Testis (tissue), 3 donors: ENCODE measurements around the gene GALNT18. TPM values are rescaled to one million over a fixed set of nuclear protein-coding genes. Genes with fewer than 3 reads are reported as not detected.

ENCODE experiments used
- DNase-seq: peaks from one replicate; pipeline ENCODE4 v3.0.0-alpha.2; 2019
- H3K27ac ChIP-seq, 2 donors: fragments of 200-600 bp; sonication (generic); one replicate each; pipeline ENCODE4 v1.5.1; 2019
- H3K27me3 ChIP-seq: fragments of 200-600 bp; sonication (generic); one replicate; pipeline ENCODE4 v1.5.1; 2019
- H3K36me3 ChIP-seq: fragments of 200-600 bp; sonication (generic); one replicate; pipeline ENCODE4 v1.5.1; 2017; ENCODE audit warnings: low read depth; ENCODE audit errors: missing control alignments
- H3K4me1 ChIP-seq: fragments of 200-600 bp; sonication (generic); one replicate; pipeline ENCODE4 v1.5.1; 2019
- H3K4me3 ChIP-seq, 2 donors: fragments of 200-600 bp; sonication (generic); one replicate each; pipeline ENCODE4 v1.5.1; 2017 to 2019
- H3K9me3 ChIP-seq: fragments of 200-600 bp; sonication (generic); one replicate; pipeline ENCODE4 v1.5.1; 2017
- POLR2A ChIP-seq: fragments of 450-650 bp; IDR thresholded peaks from one replicate; pipeline ENCODE4 v1.6.1; 2017; ENCODE audit warnings: antibody characterized with exemption, mild to moderate bottlenecking, moderate library complexity
- WGBS, 2 donors: methylation state at CpG; one replicate each; pipeline ENCODE4 v1.1.5; 2018; 5-methylcytosine and 5-hydroxymethylcytosine counted together
- intact Hi-C: fragments of 100-400 bp; cut with DNase I; formaldehyde crosslinking; loops from one replicate; pipeline ENCODE4 v1.15.1; 2023; ENCODE audit warnings: low total_unique reads
- polyA plus RNA-seq: library from polyadenylated mRNA; stranded (reverse); fragments of 350-450 nt; fragmentation: Illumina TruSeq; extraction: RNeasy Lipid Tissue Mini Kit (QIAGEN cat#74804); gene quantifications from one replicate; pipeline ENCODE4 v1.2.3, GENCODE V29; 2014; ENCODE audit warnings: low read depth, low replicate concordance; ENCODE audit not compliant: insufficient read depth
- total RNA-seq, 2 donors: library from RNA; depleted of rRNA; stranded (reverse); fragments of >200 nt; gene quantifications; one replicate each; pipeline ENCODE4 v1.2.3, GENCODE V29; 2016
- TF ChIP-seq, protein P1 (sequence below), 3 experiments: fragments of 450-650 bp in 2 of 3; fragments of 200-600 bp in 1 of 3; sonication (generic) in 1 of 3; IDR thresholded peaks; one replicate each; pipeline ENCODE4 v1.5.1; 2016 to 2019; ENCODE audit warnings: antibody characterized with exemption in 3 of 3, mild to moderate bottlenecking in 2 of 3, moderate library complexity in 1 of 3

The GALNT18 gene
- total and polyA plus RNA-seq, 3 donors from 2014 or later, result 39.2 to 106 (median 73.9) TPM

DNA sequence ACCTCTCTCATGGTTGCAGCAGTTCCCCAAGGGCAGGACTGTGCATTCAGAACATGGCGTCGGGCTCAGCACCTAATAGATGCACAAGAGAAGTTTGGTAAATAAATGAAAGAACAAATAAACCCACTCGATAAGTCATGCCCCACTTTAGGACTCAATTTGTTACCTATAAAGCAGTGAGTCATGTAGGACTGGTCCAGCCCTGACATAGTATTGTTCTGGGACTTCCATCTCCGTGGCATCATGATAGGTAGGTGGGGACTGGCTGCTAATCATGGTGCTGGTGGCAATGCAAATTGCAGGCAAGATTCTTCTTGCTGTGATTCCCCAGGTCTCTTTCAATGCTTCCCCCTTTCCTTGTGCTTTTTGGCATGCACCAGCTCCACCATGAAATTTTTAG, 150.6 kb downstream of the GALNT18 start:
- Histone ChIP-seq H3K4me3 (no peak overlapping the region), H3K27me3 (no peaks in the 10 kb centered on the region), H3K36me3 (no peaks in the 10 kb centered on the region), H3K27ac (no peak overlapping the region), H3K4me1 (peaks cover 6% of the 10 kb centered on the region), H3K9me3 (no peaks in the 10 kb centered on the region)
- no peak for TF ChIP-seq POLR2A
- TF ChIP-seq, protein P1, sequence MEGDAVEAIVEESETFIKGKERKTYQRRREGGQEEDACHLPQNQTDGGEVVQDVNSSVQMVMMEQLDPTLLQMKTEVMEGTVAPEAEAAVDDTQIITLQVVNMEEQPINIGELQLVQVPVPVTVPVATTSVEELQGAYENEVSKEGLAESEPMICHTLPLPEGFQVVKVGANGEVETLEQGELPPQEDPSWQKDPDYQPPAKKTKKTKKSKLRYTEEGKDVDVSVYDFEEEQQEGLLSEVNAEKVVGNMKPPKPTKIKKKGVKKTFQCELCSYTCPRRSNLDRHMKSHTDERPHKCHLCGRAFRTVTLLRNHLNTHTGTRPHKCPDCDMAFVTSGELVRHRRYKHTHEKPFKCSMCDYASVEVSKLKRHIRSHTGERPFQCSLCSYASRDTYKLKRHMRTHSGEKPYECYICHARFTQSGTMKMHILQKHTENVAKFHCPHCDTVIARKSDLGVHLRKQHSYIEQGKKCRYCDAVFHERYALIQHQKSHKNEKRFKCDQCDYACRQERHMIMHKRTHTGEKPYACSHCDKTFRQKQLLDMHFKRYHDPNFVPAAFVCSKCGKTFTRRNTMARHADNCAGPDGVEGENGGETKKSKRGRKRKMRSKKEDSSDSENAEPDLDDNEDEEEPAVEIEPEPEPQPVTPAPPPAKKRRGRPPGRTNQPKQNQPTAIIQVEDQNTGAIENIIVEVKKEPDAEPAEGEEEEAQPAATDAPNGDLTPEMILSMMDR (IDR thresholded peaks at IDR 0.05), result no peak
- WGBS, 2 donors, result 70 to 92% methylated on average over 4 of the region's 4 CpGs
- DNase-seq, result no peak
- intact Hi-C loops, result no loop called here

DNA sequence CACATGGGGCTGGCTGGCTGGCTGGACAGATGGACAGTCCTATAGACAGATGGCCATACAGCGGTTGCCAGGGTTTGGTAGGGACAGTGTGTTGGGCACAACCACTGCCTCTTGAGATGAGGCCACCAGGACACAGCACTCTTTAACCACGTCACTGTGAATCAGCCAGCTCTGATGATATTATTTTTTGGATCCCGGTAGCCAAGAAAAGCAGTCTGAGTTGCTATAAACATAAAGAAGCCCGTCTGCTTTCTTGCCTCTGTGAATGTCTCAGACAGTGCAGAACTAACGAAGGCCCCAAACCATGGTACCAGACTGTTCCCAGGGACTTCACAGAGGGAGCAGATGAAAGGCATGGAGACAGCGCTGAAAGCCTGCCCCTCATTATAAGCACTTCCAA, 152.9 kb downstream of the GALNT18 start:
- Histone ChIP-seq H3K4me3 (no peak overlapping the region), H3K27ac (no peak overlapping the region), H3K27me3 (no peaks in the 10 kb centered on the region), H3K36me3 (no peaks in the 10 kb centered on the region), H3K4me1 (peaks cover 6% of the 10 kb centered on the region), H3K9me3 (no peaks in the 10 kb centered on the region)
- no peak for TF ChIP-seq POLR2A
- TF ChIP-seq, protein P1 (IDR thresholded peaks at IDR 0.05), result no peak
- DNase-seq, result no peak
- intact Hi-C loops, result no loop called here
- WGBS, 2 donors, result 66 to 86% methylated on average over 5 to 6 of the region's 6 CpGs

DNA sequence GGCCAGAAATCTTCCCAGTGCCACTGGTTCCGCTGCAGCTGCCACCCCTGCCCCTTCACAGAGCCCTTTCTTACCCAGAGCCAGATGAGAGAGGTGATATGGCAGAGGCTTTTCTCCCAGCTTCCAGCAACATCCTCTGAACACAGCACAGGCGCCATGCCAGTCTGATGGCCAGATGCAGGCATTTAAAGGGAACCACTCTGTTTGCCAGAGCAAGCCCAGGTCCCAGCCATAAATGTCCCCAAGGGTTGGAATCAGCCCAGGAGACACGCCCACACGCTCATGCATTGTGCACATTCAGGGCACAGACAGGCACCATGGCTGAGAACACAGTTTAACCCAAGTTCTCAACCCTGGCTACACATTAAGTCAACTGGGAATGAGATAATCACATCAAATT, 154.5 kb downstream of the GALNT18 start:
- H3K27ac ChIP-seq, result no peak overlapping the region
- TF ChIP-seq, protein P1 (IDR thresholded peaks at IDR 0.05), result no peak
- no peak for TF ChIP-seq POLR2A
- no peak overlapping the region for H3K4me3 ChIP-seq
- no peak for DNase-seq
- intact Hi-C loops, result no loop called here
- 93 to 100% methylated on average over 4 of the region's 4 CpGs for WGBS, 2 donors
- no peaks in the 10 kb centered on the region for H3K9me3 ChIP-seq
- H3K4me1 ChIP-seq, result peaks cover 6% of the 10 kb centered on the region
- H3K27me3 ChIP-seq, result no peaks in the 10 kb centered on the region
- no peaks in the 10 kb centered on the region for H3K36me3 ChIP-seq

DNA sequence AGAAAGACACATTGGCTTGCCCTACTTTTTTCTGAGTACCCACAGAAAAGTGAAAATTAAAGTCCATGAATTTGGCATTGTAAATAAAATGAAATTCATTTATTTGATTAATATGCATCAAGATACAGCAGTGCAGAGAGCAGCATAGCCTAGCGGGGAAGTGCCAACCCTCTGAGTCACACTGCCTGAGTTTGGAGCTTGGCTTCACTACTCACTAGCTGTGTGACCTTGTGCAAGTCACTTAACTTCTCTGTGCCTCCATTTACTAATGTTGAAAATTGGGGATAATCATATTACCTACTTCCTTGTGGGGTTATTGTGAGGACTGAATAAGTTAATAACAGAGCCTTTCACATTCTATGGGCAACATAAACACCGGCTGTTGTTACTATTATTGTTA, 157.2 kb downstream of the GALNT18 start:
- H3K27ac ChIP-seq, result no peak overlapping the region
- H3K36me3 ChIP-seq, result no peaks in the 10 kb centered on the region
- no peaks in the 10 kb centered on the region for H3K27me3 ChIP-seq
- 89 to 91% methylated on average over 2 of the region's 2 CpGs for WGBS, 2 donors
- H3K4me1 ChIP-seq, result peaks cover 4% of the 10 kb centered on the region
- no peaks in the 10 kb centered on the region for H3K9me3 ChIP-seq
- TF ChIP-seq POLR2A, result no peak
- TF ChIP-seq, protein P1 (IDR thresholded peaks at IDR 0.05), result no peak
- DNase-seq, result no peak
- intact Hi-C loops, result no loop called here
- H3K4me3 ChIP-seq, result no peak overlapping the region

DNA sequence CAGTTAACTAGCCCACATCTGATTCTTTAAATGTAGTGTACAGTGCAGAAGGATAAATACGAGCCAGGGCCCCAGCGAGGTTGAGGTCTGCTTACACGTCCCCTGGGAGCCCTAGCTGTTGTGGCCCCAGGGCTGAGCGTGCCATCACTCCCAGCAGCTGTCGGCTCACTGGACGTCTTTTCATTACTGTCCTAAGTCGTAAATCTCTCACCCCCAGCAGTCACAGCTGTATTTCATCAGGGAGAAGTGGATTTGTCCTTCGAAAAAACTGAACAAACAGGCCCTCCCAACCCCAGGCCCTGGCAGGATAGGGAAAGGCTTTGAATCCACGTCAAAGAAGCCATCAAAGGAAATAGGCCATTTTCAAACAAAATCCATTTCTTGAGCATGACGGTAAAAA, 158.4 kb downstream of the GALNT18 start:
- WGBS, 2 donors, result 60 to 73% methylated on average over 10 of the region's 10 CpGs
- Histone ChIP-seq H3K36me3 (no peaks in the 10 kb centered on the region), H3K4me1 (peaks cover 4% of the 10 kb centered on the region), H3K4me3 (no peak overlapping the region), H3K27me3 (no peaks in the 10 kb centered on the region), H3K27ac (no peak overlapping the region), H3K9me3 (no peaks in the 10 kb centered on the region)
- TF ChIP-seq POLR2A, result no peak
- TF ChIP-seq, protein P1 (IDR thresholded peaks at IDR 0.05), result no peak
- no peak for DNase-seq
- intact Hi-C loops, result no loop called here
